Uterus (tissue), 2 donors: ENCODE measurements around the gene MRPL44.

ENCODE experiments used
- POLR2A ChIP-seq, 2 donors: fragments of 450-650 bp; IDR thresholded peaks; one replicate each; pipeline ENCODE4 v1.6.1; 2016; ENCODE audit warnings: antibody characterized with exemption in 2 of 2, mild to moderate bottlenecking in 1 of 2, moderate library complexity in 1 of 2
- TF ChIP-seq, protein P1 (sequence below), 4 experiments: fragments of 200-600 bp in 2 of 4; fragments of 450-650 bp in 2 of 4; sonication (generic) in 2 of 4; IDR thresholded peaks; one replicate each; pipeline ENCODE4 v1.5.1; 2016 to 2019; ENCODE audit warnings: antibody characterized with exemption in 4 of 4, mild to moderate bottlenecking in 2 of 4, moderate library complexity in 1 of 4

- TF ChIP-seq, protein P1, sequence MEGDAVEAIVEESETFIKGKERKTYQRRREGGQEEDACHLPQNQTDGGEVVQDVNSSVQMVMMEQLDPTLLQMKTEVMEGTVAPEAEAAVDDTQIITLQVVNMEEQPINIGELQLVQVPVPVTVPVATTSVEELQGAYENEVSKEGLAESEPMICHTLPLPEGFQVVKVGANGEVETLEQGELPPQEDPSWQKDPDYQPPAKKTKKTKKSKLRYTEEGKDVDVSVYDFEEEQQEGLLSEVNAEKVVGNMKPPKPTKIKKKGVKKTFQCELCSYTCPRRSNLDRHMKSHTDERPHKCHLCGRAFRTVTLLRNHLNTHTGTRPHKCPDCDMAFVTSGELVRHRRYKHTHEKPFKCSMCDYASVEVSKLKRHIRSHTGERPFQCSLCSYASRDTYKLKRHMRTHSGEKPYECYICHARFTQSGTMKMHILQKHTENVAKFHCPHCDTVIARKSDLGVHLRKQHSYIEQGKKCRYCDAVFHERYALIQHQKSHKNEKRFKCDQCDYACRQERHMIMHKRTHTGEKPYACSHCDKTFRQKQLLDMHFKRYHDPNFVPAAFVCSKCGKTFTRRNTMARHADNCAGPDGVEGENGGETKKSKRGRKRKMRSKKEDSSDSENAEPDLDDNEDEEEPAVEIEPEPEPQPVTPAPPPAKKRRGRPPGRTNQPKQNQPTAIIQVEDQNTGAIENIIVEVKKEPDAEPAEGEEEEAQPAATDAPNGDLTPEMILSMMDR (IDR thresholded peaks at IDR 0.05), result no peak
- no peak for TF ChIP-seq POLR2A (IDR thresholded peaks at IDR 0.05)
Measured at GRCh38 chr2:223952280-223952968, 4.8 kb upstream of the MRPL44 start.
